Activated naive CD4-positive, alpha-beta T cell treated with anti-CD3 and anti-CD28 coated beads, Interleukin-2, amount 10 ng/mL, durations not matched to agents 7 days and 5 days (primary cell): ENCODE results near the gene SIL1.

Experiments used
- CTCF ChIA-PET: fragments of 350-600 bp; sonication (Branson Sonifier 250); formaldehyde crosslinking; loops from one replicate; lab custom pipeline; 2021; ENCODE audit warnings: antibody characterized with exemption; lab: Charles Lee
- DNase-seq: peaks from one replicate; pipeline ENCODE4 v3.0.0-alpha.2; 2020
- H3K27ac Mint-ChIP-seq: one replicate; pipeline ENCODE4 v1.8.0; 2021; ENCODE audit warnings: mild to moderate bottlenecking, moderate library complexity, mixed read lengths
- H3K27me3 Mint-ChIP-seq: one replicate; pipeline ENCODE4 v1.8.0; 2021; ENCODE audit warnings: mild to moderate bottlenecking, mixed read lengths
- H3K36me3 Mint-ChIP-seq: one replicate; pipeline ENCODE4 v1.8.0; 2021; ENCODE audit warnings: mixed read lengths
- H3K4me1 Mint-ChIP-seq: one replicate; pipeline ENCODE4 v1.8.0; 2021; ENCODE audit warnings: mixed read lengths
- H3K4me3 Mint-ChIP-seq: one replicate; pipeline ENCODE4 v1.8.0; 2021; ENCODE audit warnings: mild to moderate bottlenecking, moderate library complexity, mixed read lengths
- H3K9me3 Mint-ChIP-seq: one replicate; pipeline ENCODE4 v1.8.0; 2021; ENCODE audit warnings: mixed read lengths

SIL1 gene

DNA sequence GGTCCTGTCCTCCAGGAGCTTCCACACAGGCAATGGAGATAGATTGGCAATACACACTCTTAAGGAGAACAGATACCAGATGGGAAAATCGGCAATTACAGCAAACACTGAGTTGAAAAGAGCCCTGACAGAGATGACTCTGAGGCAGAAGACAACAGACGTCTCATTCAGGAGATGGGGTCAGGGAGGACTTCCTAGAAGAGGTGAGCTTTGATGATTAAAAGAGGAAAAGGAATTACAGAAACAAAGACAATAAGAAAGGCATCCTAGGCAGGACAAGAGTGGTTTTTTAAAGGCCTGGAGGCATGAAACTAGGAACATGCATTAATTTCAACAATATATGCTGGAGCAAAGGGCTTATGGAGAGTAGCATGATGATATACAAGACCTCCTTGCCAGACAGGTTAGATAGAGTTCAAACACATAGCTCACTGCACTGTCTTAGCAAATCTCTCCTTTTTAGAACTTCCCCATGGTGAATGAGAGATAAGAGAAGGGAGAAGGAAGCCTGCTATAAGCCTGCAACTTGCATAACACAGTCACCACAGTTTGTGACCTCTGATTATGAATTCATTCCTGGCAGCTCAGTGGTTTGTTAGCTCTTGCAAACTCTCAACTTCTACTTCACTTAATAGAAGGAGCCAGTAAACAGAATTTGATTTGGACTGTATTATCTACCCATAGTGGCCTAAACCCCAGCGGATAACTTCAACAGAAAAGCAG, 48.5 kb downstream of the SIL1 start:
- Mint-ChIP-seq H3K36me3 (no peaks in the 10 kb centered on the region), H3K27me3 (no peaks in the 10 kb centered on the region), H3K9me3 (no peaks in the 10 kb centered on the region), H3K4me1 (no peaks in the 10 kb centered on the region), H3K4me3 (no peak overlapping the region), H3K27ac (no peak overlapping the region)
- no peak for DNase-seq
- CTCF ChIA-PET, result interaction anchor here (1.6 kb wide), 1 partner anchor 9 kb away, joined by 5 read pairs; no protein-coding TSS in a partner anchor

GRCh38 chr5:139148986-139149385, 49.2 kb downstream of the SIL1 start:
- CTCF ChIA-PET, result interaction anchor here (1.6 kb wide), 1 partner anchor 9 kb away, joined by 5 read pairs; no protein-coding TSS in a partner anchor
- Mint-ChIP-seq H3K36me3 (no peaks in the 10 kb centered on the region), H3K4me3 (no peak overlapping the region), H3K27me3 (no peaks in the 10 kb centered on the region), H3K27ac (no peak overlapping the region), H3K9me3 (no peaks in the 10 kb centered on the region), H3K4me1 (no peaks in the 10 kb centered on the region)
- DNase-seq, result no peak

- DNase-seq, result no peak
- Mint-ChIP-seq H3K27ac (no peak overlapping the region), H3K4me3 (no peak overlapping the region), H3K36me3 (no peaks in the 10 kb centered on the region), H3K27me3 (no peaks in the 10 kb centered on the region), H3K9me3 (no peaks in the 10 kb centered on the region), H3K4me1 (no peaks in the 10 kb centered on the region)
- CTCF ChIA-PET, result no interaction called here
Measured at GRCh38 chr5:139148306-139148705, 49.9 kb downstream of the SIL1 start.

DNA sequence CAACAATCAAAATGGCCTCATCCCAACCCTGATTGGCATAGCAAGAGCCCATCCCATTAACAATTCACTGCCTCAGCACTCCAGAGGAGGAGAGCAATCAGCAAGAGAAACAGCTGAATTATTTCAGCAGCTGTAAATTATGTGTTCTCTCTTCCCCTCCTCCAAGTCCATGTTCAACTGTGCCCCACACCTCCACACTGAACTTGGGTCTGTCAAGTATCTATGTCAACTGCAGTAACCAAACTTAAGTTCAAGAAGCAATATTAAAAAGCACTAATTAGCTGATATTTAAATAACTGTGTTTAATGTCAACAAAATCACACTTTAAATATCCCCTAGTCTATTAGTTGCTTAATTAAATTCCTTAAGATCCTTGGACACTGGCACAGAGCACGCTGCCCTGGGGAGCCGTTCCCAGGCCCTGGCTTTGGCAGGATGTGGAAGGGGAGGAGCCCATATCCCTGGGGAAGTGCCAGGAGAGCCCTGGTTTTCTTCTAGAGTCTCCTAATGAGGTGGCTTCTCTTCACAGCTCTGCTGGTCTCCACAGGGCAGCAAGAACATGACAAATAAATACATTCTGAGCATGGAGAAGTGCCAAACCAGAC, 50.6 kb downstream of the SIL1 start:
- Mint-ChIP-seq H3K9me3 (no peaks in the 10 kb centered on the region), H3K27ac (no peak overlapping the region), H3K27me3 (no peaks in the 10 kb centered on the region), H3K36me3 (no peaks in the 10 kb centered on the region), H3K4me1 (no peaks in the 10 kb centered on the region), H3K4me3 (no peak overlapping the region)
- CTCF ChIA-PET, result interaction anchor here (0.6 to 2.2 kb wide), 2 partner anchors 12 to 48 kb away, joined by 3 to 5 read pairs; no protein-coding TSS in a partner anchor
- DNase-seq, result no peak

GRCh38 chr5:139146809-139147482, 51.2 kb downstream of the SIL1 start:
- no peaks in the 10 kb centered on the region for H3K27me3 Mint-ChIP-seq
- no peaks in the 10 kb centered on the region for H3K9me3 Mint-ChIP-seq
- no peak overlapping the region for H3K27ac Mint-ChIP-seq
- no peaks in the 10 kb centered on the region for H3K36me3 Mint-ChIP-seq
- DNase-seq, result no peak
- H3K4me3 Mint-ChIP-seq, result no peak overlapping the region
- CTCF ChIA-PET, result interaction anchor here (0.6 to 2.2 kb wide), 2 partner anchors 12 to 49 kb away, joined by 3 to 5 read pairs; no protein-coding TSS in a partner anchor
- no peaks in the 10 kb centered on the region for H3K4me1 Mint-ChIP-seq

GRCh38 chr5:139141446-139142204, 56.5 kb downstream of the SIL1 start:
- no peaks in the 10 kb centered on the region for H3K27me3 Mint-ChIP-seq
- no peaks in the 10 kb centered on the region for H3K9me3 Mint-ChIP-seq
- no peak overlapping the region for H3K4me3 Mint-ChIP-seq
- DNase-seq, result no peak
- CTCF ChIA-PET, result interaction anchor here (0.9 to 1.9 kb wide), 3 partner anchors 8 to 94 kb away, joined by 5 read pairs; no protein-coding TSS in a partner anchor
- no peaks in the 10 kb centered on the region for H3K36me3 Mint-ChIP-seq
- H3K27ac Mint-ChIP-seq, result no peak overlapping the region
- no peaks in the 10 kb centered on the region for H3K4me1 Mint-ChIP-seq

DNA sequence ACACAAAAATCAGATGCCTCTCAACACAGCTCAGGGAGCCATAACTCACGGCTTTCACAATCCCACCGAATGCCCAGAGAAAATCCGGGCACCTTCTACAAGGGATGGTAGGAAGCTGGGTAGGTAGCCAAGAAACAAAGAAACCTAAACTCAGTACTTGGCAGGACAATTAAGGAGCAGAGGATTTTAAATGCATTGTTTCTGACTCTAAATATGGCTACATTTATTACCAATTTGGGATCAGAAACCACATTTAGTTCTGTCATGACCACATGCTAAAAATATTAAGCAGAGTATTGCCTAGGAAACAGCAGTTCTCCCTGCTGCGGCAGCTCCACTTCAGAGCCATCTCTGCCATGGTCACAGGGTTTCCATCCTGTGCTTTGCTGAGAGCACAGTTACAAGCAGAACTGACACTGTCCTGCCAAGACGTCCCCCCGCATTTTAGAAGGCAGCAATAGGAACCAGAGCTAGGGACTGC, 57.5 kb downstream of the SIL1 start:
- Mint-ChIP-seq H3K4me3 (no peak overlapping the region), H3K9me3 (no peaks in the 10 kb centered on the region), H3K27ac (no peak overlapping the region), H3K36me3 (no peaks in the 10 kb centered on the region), H3K4me1 (no peaks in the 10 kb centered on the region), H3K27me3 (no peaks in the 10 kb centered on the region)
- DNase-seq, result no peak
- CTCF ChIA-PET, result interaction anchor here (1.2 to 1.9 kb wide), 2 partner anchors 9 to 14 kb away, joined by 5 read pairs; no protein-coding TSS in a partner anchor

- Mint-ChIP-seq H3K27me3 (no peaks in the 10 kb centered on the region), H3K36me3 (no peaks in the 10 kb centered on the region), H3K9me3 (no peaks in the 10 kb centered on the region), H3K27ac (no peak overlapping the region), H3K4me1 (no peaks in the 10 kb centered on the region), H3K4me3 (no peak overlapping the region)
- CTCF ChIA-PET, result interaction anchor here (1.0 to 1.3 kb wide), 3 partner anchors 112 to 349 kb away, joined by 3 to 4 read pairs (median 4); no protein-coding TSS in a partner anchor
- no peak for DNase-seq
Measured at GRCh38 chr5:139138809-139139208, 59.4 kb downstream of the SIL1 start.

GRCh38 chr5:139138109-139138508, 60.1 kb downstream of the SIL1 start:
- H3K27ac Mint-ChIP-seq, result no peak overlapping the region
- no peak overlapping the region for H3K4me3 Mint-ChIP-seq
- no peaks in the 10 kb centered on the region for H3K4me1 Mint-ChIP-seq
- CTCF ChIA-PET, result interaction anchor here (1.0 to 1.3 kb wide), 3 partner anchors 113 to 348 kb away, joined by 3 to 4 read pairs (median 4); no protein-coding TSS in a partner anchor
- no peak for DNase-seq
- H3K36me3 Mint-ChIP-seq, result no peaks in the 10 kb centered on the region
- H3K27me3 Mint-ChIP-seq, result no peaks in the 10 kb centered on the region
- H3K9me3 Mint-ChIP-seq, result no peaks in the 10 kb centered on the region

- no peaks in the 10 kb centered on the region for H3K9me3 Mint-ChIP-seq
- no peaks in the 10 kb centered on the region for H3K36me3 Mint-ChIP-seq
- H3K27me3 Mint-ChIP-seq, result no peaks in the 10 kb centered on the region
- CTCF ChIA-PET, result interaction anchor here (1.0 to 1.3 kb wide), 2 partner anchors 113 to 348 kb away, joined by 3 to 4 read pairs; no protein-coding TSS in a partner anchor
- no peak overlapping the region for H3K4me3 Mint-ChIP-seq
- no peaks in the 10 kb centered on the region for H3K4me1 Mint-ChIP-seq
- no peak for DNase-seq
- H3K27ac Mint-ChIP-seq, result no peak overlapping the region
Measured at GRCh38 chr5:139137697-139138096, 60.5 kb downstream of the SIL1 start.

- CTCF ChIA-PET, result interaction anchor here (1.5 to 1.6 kb wide), 2 partner anchors 12 to 18 kb away, joined by 3 to 5 read pairs; no protein-coding TSS in a partner anchor
- H3K9me3 Mint-ChIP-seq, result no peaks in the 10 kb centered on the region
- H3K27ac Mint-ChIP-seq, result no peak overlapping the region
- no peaks in the 10 kb centered on the region for H3K27me3 Mint-ChIP-seq
- H3K36me3 Mint-ChIP-seq, result no peaks in the 10 kb centered on the region
- DNase-seq, result no peak
- H3K4me1 Mint-ChIP-seq, result no peaks in the 10 kb centered on the region
- no peak overlapping the region for H3K4me3 Mint-ChIP-seq
Measured at GRCh38 chr5:139134906-139135305, 63.3 kb downstream of the SIL1 start.

DNA sequence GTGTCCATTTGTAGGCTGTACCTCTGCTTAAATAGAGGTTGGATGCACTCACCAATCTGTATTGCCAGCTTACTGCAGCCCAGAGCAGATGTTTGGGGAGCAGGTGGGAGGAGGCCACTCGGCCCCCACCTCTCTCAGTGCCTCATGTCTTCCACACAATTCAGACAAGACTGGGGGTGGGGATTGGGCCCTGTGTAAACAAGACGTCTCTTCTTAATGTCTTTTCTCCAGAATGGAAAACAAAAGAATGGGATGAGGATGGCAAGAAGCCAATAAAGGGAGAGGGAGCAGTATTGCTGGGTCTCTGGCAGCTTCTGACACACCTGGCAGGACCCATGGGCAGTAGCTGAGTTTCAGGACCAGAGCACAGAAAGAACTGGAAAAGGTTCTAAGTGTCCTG, 64.9 kb downstream of the SIL1 start:
- H3K4me3 Mint-ChIP-seq, result no peak overlapping the region
- H3K4me1 Mint-ChIP-seq, result no peaks in the 10 kb centered on the region
- no peak for DNase-seq
- CTCF ChIA-PET, result no interaction called here
- H3K9me3 Mint-ChIP-seq, result no peaks in the 10 kb centered on the region
- no peak overlapping the region for H3K27ac Mint-ChIP-seq
- H3K27me3 Mint-ChIP-seq, result no peaks in the 10 kb centered on the region
- H3K36me3 Mint-ChIP-seq, result no peaks in the 10 kb centered on the region

GRCh38 chr5:139132515-139132914, 65.7 kb downstream of the SIL1 start:
- no peaks in the 10 kb centered on the region for H3K4me1 Mint-ChIP-seq

More at GRCh38 chr5:139132515-139132914, 65.7 kb downstream of the SIL1 start:
- H3K27ac Mint-ChIP-seq, result no peak overlapping the region
- no peak overlapping the region for H3K4me3 Mint-ChIP-seq
- H3K27me3 Mint-ChIP-seq, result no peaks in the 10 kb centered on the region
- H3K36me3 Mint-ChIP-seq, result peaks cover 1% of the 10 kb centered on the region
- CTCF ChIA-PET, result no interaction called here
- no peaks in the 10 kb centered on the region for H3K9me3 Mint-ChIP-seq
- DNase-seq, result no peak
